HL-60/S4 (cell line): ENCODE measurements around the gene FMN1.

Experiments used
- in situ Hi-C: fragments of 300-500 bp; cut with MboI; formaldehyde crosslinking; loops from 2 replicates; pipeline ENCODE4 v1.14.3; 2022; ENCODE audit warnings: low sequenced_read_pairs

The FMN1 gene

GRCh38 chr15:33157371-33158037 is 37.0 kb downstream of the FMN1 start:
- in situ Hi-C loops: no loop called here

GRCh38 chr15:33155691-33156420 is 38.7 kb downstream of the FMN1 start:
- in situ Hi-C loops: no loop called here

- in situ Hi-C loops: no loop called here
These were observed 40.0 kb downstream of the FMN1 start for GRCh38 chr15:33154351-33155166.

GRCh38 chr15:33153548-33153947 is 41.0 kb downstream of the FMN1 start:
- in situ Hi-C loops: no loop called here

GRCh38 chr15:33152502-33153109 is 41.9 kb downstream of the FMN1 start:
- in situ Hi-C loops: no loop called here

GRCh38 chr15:33150971-33151370 is 43.5 kb downstream of the FMN1 start:
- in situ Hi-C loops: no loop called here

- in situ Hi-C loops: no loop called here
These were observed 44.0 kb downstream of the FMN1 start for GRCh38 chr15:33150431-33150941.

- in situ Hi-C loops: no loop called here
These were observed 44.6 kb downstream of the FMN1 start for GRCh38 chr15:33149919-33150318.

- in situ Hi-C loops: no loop called here
These were observed 46.3 kb downstream of the FMN1 start for GRCh38 chr15:33148129-33148751.

- in situ Hi-C loops: no loop called here
These were observed 48.5 kb downstream of the FMN1 start for GRCh38 chr15:33146051-33146450.

GRCh38 chr15:33145447-33145846 is 49.1 kb downstream of the FMN1 start:
- in situ Hi-C loops: no loop called here

GRCh38 chr15:33142708-33143107 is 51.8 kb downstream of the FMN1 start:
- in situ Hi-C loops: no loop called here

- in situ Hi-C loops: no loop called here
These were observed 56.5 kb downstream of the FMN1 start for GRCh38 chr15:33138000-33138399.

GRCh38 chr15:33137101-33137500 is 57.4 kb downstream of the FMN1 start:
- in situ Hi-C loops: no loop called here

- in situ Hi-C loops: no loop called here
These were observed 58.2 kb downstream of the FMN1 start for GRCh38 chr15:33136353-33136752.

- in situ Hi-C loops: no loop called here
These were observed 59.1 kb downstream of the FMN1 start for GRCh38 chr15:33135355-33135781.

GRCh38 chr15:33132722-33133345 is 61.7 kb downstream of the FMN1 start:
- in situ Hi-C loops: no loop called here

- in situ Hi-C loops: no loop called here
These were observed 62.3 kb downstream of the FMN1 start for GRCh38 chr15:33132233-33132580.

- in situ Hi-C loops: no loop called here
These were observed 62.8 kb downstream of the FMN1 start for GRCh38 chr15:33131552-33132232.
